Measurements from ENCODE around the gene PRKCE.
A peak's percentile ranks its signal among the peaks of the same experiment; 100 is the strongest.

Gene PRKCE

GRCh38 chr2:46163804-46164528, 512.5 kb downstream of the PRKCE start:
- DNase-seq: no peak

GRCh38 chr2:46164529-46165301, 513.2 kb downstream of the PRKCE start:
- peak in 1 of 2 experiments; percentile 14 for DNase-seq

GRCh38 chr2:46165916-46166315, 514.4 kb downstream of the PRKCE start:
- DNase-seq: no peak

- no peak for DNase-seq
Measured at GRCh38 chr2:46167406-46167805, 515.9 kb downstream of the PRKCE start.

- no peak for DNase-seq
Measured at GRCh38 chr2:46167924-46168323, 516.4 kb downstream of the PRKCE start.

- DNase-seq: no peak
Measured at GRCh38 chr2:46169467-46169866, 518.0 kb downstream of the PRKCE start.

GRCh38 chr2:46170026-46170425, 518.6 kb downstream of the PRKCE start:
- DNase-seq: no peak

- peak in 1 of 2 experiments; percentile 49 for DNase-seq
Measured at GRCh38 chr2:46170611-46171350, 519.3 kb downstream of the PRKCE start.

GRCh38 chr2:46171411-46171953, 520.0 kb downstream of the PRKCE start:
- DNase-seq: peak in 1 of 2 experiments; percentile 48

- no peak for DNase-seq
Measured at GRCh38 chr2:46171996-46172546, 520.6 kb downstream of the PRKCE start.

GRCh38 chr2:46173030-46173429, 521.6 kb downstream of the PRKCE start:
- no peak for DNase-seq

GRCh38 chr2:46173636-46174250, 522.3 kb downstream of the PRKCE start:
- DNase-seq: no peak

GRCh38 chr2:46174345-46175170, 523.1 kb downstream of the PRKCE start:
- no peak for DNase-seq

GRCh38 chr2:46175419-46175818, 523.9 kb downstream of the PRKCE start:
- no peak for DNase-seq

GRCh38 chr2:46177461-46178089, 526.1 kb downstream of the PRKCE start:
- DNase-seq: no peak

- DNase-seq: no peak
Measured at GRCh38 chr2:46179037-46179621, 527.7 kb downstream of the PRKCE start.

GRCh38 chr2:46180189-46180588, 528.7 kb downstream of the PRKCE start:
- DNase-seq: no peak

- DNase-seq: no peak
Measured at GRCh38 chr2:46181306-46181705, 529.8 kb downstream of the PRKCE start.

- DNase-seq: peak in 1 of 2 experiments; percentile 7
Measured at GRCh38 chr2:46181789-46182530, 530.5 kb downstream of the PRKCE start.

- no peak for DNase-seq
Measured at GRCh38 chr2:46183426-46183825, 532.0 kb downstream of the PRKCE start.

All from NCI-H446 (cell line).